T-helper 17 cell (primary cell): Measurements from ENCODE around the gene NFATC1. TPM values are rescaled to one million over a fixed set of nuclear protein-coding genes. Genes with fewer than 3 reads are reported as not detected.

ENCODE experiments used
- ATAC-seq: fragments of 150-1000 bp; cut with Tn5 transposase; 2 replicates; pipeline ENCODE4 v1.10.0; 2021; ENCODE audit warnings: mild to moderate bottlenecking, moderate library complexity
- DNase-seq, 3 donors: peaks; one replicate each; pipeline versions ENCODE4 v3.0.0 to v3.0.0-alpha.2; 2020 to 2021
- H3K9me3 ChIP-seq: one replicate; pipeline ENCODE4 v1.7.0; 2013; ENCODE audit warnings: low read length, mild to moderate bottlenecking; ENCODE audit not compliant: control insufficient read depth, poor library complexity, severe bottlenecking
- H3K27ac Mint-ChIP-seq: one replicate; pipeline ENCODE4 v1.8.0; 2022; ENCODE audit warnings: mild to moderate bottlenecking, moderate library complexity, mixed read lengths
- H3K27me3 Mint-ChIP-seq: one replicate; pipeline ENCODE4 v1.8.0; 2022; ENCODE audit warnings: mixed read lengths
- H3K36me3 Mint-ChIP-seq: one replicate; pipeline ENCODE4 v1.8.0; 2022; ENCODE audit warnings: low read depth, mixed read lengths
- H3K4me1 Mint-ChIP-seq: one replicate; pipeline ENCODE4 v1.8.0; 2022; ENCODE audit warnings: mild to moderate bottlenecking, mixed read lengths
- H3K4me3 Mint-ChIP-seq: one replicate; pipeline ENCODE4 v1.8.0; 2022; ENCODE audit warnings: mild to moderate bottlenecking, moderate library complexity, mixed read lengths
- total RNA-seq, 4 donors: library from RNA in 2 of 4; stranded (reverse) in 2 of 4; gene quantifications; one replicate each; pipeline ENCODE4 v1.2.3 and lab custom pipeline; 2022 to 2026

The NFATC1 gene
- total RNA-seq, 2 donors from 2014 or later: 73.4 to 77.8 TPM

GRCh38 chr18:79525556-79526467 is 130.1 kb downstream of the NFATC1 start:
- Mint-ChIP-seq H3K4me1 (peaks cover 39% of the 10 kb centered on the region), H3K27me3 (no peaks in the 10 kb centered on the region), H3K36me3 (peaks cover 4% of the 10 kb centered on the region), H3K27ac (peak overlapping the region; percentile 41), H3K4me3 (peak overlapping the region; percentile 82)
- DNase-seq: peak in 1 of 3 donors; percentile 4
- ATAC-seq: no peak
- no peaks in the 10 kb centered on the region for H3K9me3 ChIP-seq

- Mint-ChIP-seq H3K4me3 (no peak overlapping the region), H3K4me1 (peaks cover 34% of the 10 kb centered on the region), H3K36me3 (peaks cover 4% of the 10 kb centered on the region), H3K27ac (peak overlapping the region; percentile 41), H3K27me3 (no peaks in the 10 kb centered on the region)
- H3K9me3 ChIP-seq: no peaks in the 10 kb centered on the region
- ATAC-seq: no peak
- DNase-seq: peak in 1 of 3 donors; percentile 8
These were observed 131.0 kb downstream of the NFATC1 start for GRCh38 chr18:79526468-79527460.

GRCh38 chr18:79527656-79528315 is 132.1 kb downstream of the NFATC1 start:
- no peak overlapping the region for H3K4me3 Mint-ChIP-seq
- no peaks in the 10 kb centered on the region for H3K9me3 ChIP-seq
- DNase-seq (peak in 1 of 3 donors; percentile 5), ATAC-seq (no peak)
- H3K4me1 Mint-ChIP-seq: peaks cover 26% of the 10 kb centered on the region
- H3K27me3 Mint-ChIP-seq: no peaks in the 10 kb centered on the region
- no peak overlapping the region for H3K27ac Mint-ChIP-seq
- H3K36me3 Mint-ChIP-seq: peaks cover 4% of the 10 kb centered on the region

GRCh38 chr18:79528316-79528695 is 132.6 kb downstream of the NFATC1 start:
- H3K9me3 ChIP-seq: no peaks in the 10 kb centered on the region
- no peak overlapping the region for H3K27ac Mint-ChIP-seq
- ATAC-seq (no peak), DNase-seq (peak in 1 of 3 donors; percentile 6)
- peaks cover 21% of the 10 kb centered on the region for H3K4me1 Mint-ChIP-seq
- peaks cover 4% of the 10 kb centered on the region for H3K36me3 Mint-ChIP-seq
- no peak overlapping the region for H3K4me3 Mint-ChIP-seq
- no peaks in the 10 kb centered on the region for H3K27me3 Mint-ChIP-seq

GRCh38 chr18:79528846-79529245 is 133.1 kb downstream of the NFATC1 start:
- H3K27ac Mint-ChIP-seq: peak overlapping the region; percentile 77
- H3K9me3 ChIP-seq: no peaks in the 10 kb centered on the region
- H3K4me1 Mint-ChIP-seq: peaks cover 17% of the 10 kb centered on the region
- H3K4me3 Mint-ChIP-seq: peak overlapping the region; percentile 28
- ATAC-seq: peak; percentile 41
- H3K36me3 Mint-ChIP-seq: peaks cover 4% of the 10 kb centered on the region
- DNase-seq: peak in 2 of 3 donors; percentile 47 to 78
- H3K27me3 Mint-ChIP-seq: no peaks in the 10 kb centered on the region

GRCh38 chr18:79529296-79529695 is 133.6 kb downstream of the NFATC1 start:
- Mint-ChIP-seq H3K4me1 (peaks cover 14% of the 10 kb centered on the region), H3K27ac (peak overlapping the region; percentile 77), H3K36me3 (peaks cover 4% of the 10 kb centered on the region), H3K4me3 (no peak overlapping the region), H3K27me3 (no peaks in the 10 kb centered on the region)
- H3K9me3 ChIP-seq: no peaks in the 10 kb centered on the region
- DNase-seq (peak in 1 of 3 donors; percentile 6), ATAC-seq (no peak)

- ATAC-seq (no peak), DNase-seq (peak in 1 of 3 donors; percentile 6)
- no peaks in the 10 kb centered on the region for H3K9me3 ChIP-seq
- Mint-ChIP-seq H3K4me1 (peaks cover 10% of the 10 kb centered on the region), H3K4me3 (peak overlapping the region; percentile 25), H3K27ac (no peak overlapping the region), H3K27me3 (no peaks in the 10 kb centered on the region), H3K36me3 (peaks cover 4% of the 10 kb centered on the region)
These were observed 134.3 kb downstream of the NFATC1 start for GRCh38 chr18:79529991-79530390.

- no peaks in the 10 kb centered on the region for H3K9me3 ChIP-seq
- ATAC-seq: no peak
- peaks cover 5% of the 10 kb centered on the region for H3K4me1 Mint-ChIP-seq
- DNase-seq: no peak
- H3K27me3 Mint-ChIP-seq: no peaks in the 10 kb centered on the region
- H3K36me3 Mint-ChIP-seq: peaks cover 4% of the 10 kb centered on the region
- no peak overlapping the region for H3K4me3 Mint-ChIP-seq
- H3K27ac Mint-ChIP-seq: no peak overlapping the region
These were observed 135.1 kb downstream of the NFATC1 start for GRCh38 chr18:79530821-79531220.

- H3K9me3 ChIP-seq: no peaks in the 10 kb centered on the region
- peaks cover 4% of the 10 kb centered on the region for H3K36me3 Mint-ChIP-seq
- ATAC-seq: no peak
- peaks cover 7% of the 10 kb centered on the region for H3K4me1 Mint-ChIP-seq
- H3K4me3 Mint-ChIP-seq: no peak overlapping the region
- H3K27ac Mint-ChIP-seq: no peak overlapping the region
- DNase-seq: peak in 1 of 3 donors; percentile 2
- no peaks in the 10 kb centered on the region for H3K27me3 Mint-ChIP-seq
These were observed 135.7 kb downstream of the NFATC1 start for GRCh38 chr18:79531386-79531785.

- peak in 1 of 3 donors; percentile 6 for DNase-seq
- ATAC-seq: no peak
- Mint-ChIP-seq H3K36me3 (peaks cover 4% of the 10 kb centered on the region), H3K27ac (no peak overlapping the region), H3K4me1 (peaks cover 13% of the 10 kb centered on the region), H3K4me3 (no peak overlapping the region), H3K27me3 (no peaks in the 10 kb centered on the region)
- H3K9me3 ChIP-seq: no peaks in the 10 kb centered on the region
These were observed 136.2 kb downstream of the NFATC1 start for GRCh38 chr18:79531926-79532312.

GRCh38 chr18:79532313-79533007 is 136.7 kb downstream of the NFATC1 start:
- Mint-ChIP-seq H3K4me3 (no peak overlapping the region), H3K36me3 (peaks cover 4% of the 10 kb centered on the region), H3K4me1 (peaks cover 13% of the 10 kb centered on the region), H3K27ac (no peak overlapping the region), H3K27me3 (no peaks in the 10 kb centered on the region)
- no peaks in the 10 kb centered on the region for H3K9me3 ChIP-seq
- DNase-seq (peak in 1 of 3 donors; percentile 5), ATAC-seq (no peak)

- no peaks in the 10 kb centered on the region for H3K9me3 ChIP-seq
- ATAC-seq (no peak), DNase-seq (no peak)
- peaks cover 13% of the 10 kb centered on the region for H3K4me1 Mint-ChIP-seq
- no peak overlapping the region for H3K4me3 Mint-ChIP-seq
- H3K36me3 Mint-ChIP-seq: peaks cover 6% of the 10 kb centered on the region
- H3K27ac Mint-ChIP-seq: no peak overlapping the region
- no peaks in the 10 kb centered on the region for H3K27me3 Mint-ChIP-seq
These were observed 137.4 kb downstream of the NFATC1 start for GRCh38 chr18:79533146-79533545.
